ENCODE measurements around the gene CCDC170.

DNA sequence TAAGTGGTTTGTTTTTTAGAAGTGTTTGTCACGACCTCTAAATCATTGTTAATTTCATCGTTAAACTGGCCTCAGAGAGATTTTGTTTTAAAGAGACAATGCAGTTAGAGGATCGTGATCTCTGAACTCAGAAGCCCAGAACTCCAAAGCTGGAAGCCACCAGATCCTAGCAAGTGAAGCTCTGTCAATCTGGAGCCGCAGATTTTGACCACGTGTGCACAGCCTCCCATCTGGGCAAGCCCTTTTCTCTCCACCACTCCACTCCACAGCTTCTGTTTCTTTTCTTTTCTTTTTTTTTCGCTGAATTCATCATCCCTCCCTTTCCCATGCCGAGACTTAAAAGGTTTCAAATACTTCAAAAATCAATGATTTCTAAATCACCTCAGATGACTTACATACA lies 171.5 kb downstream of the CCDC170 start:
- no peak for TF ChIP-seq CTCF (IDR thresholded peaks at IDR 0.05; ENCODE audit: poor library complexity, severe bottlenecking)
- no peak for TF ChIP-seq REST (IDR thresholded peaks at IDR 0.05; ENCODE audit: borderline replicate concordance)
